COLO668 (cell line): ENCODE data around the gene HDHD2.
"Not testable (repeated sequence)": the region's sequence is repeated elsewhere in the genome, so short reads cannot be mapped to it uniquely, and the experiment has no call there.

Experiments
- DNase-seq: peaks from one replicate; lab custom pipeline; 2025; ENCODE audit not compliant: unreplicated experiment; lab: John Stamatoyannopoulos, UW

The HDHD2 gene

GRCh38 chr18:47150029-47150823, at the start of gene HDHD2:
Gene HDHD2, minus strand, starts transcription at chr18:47150500. Its CDS starts 14,061 bp downstream, at chr18:47136439.
- DNase-seq, result peak; percentile 92

GRCh38 chr18:47195961-47196360, 45.7 kb upstream of the HDHD2 start:
- not testable (repeated sequence) for DNase-seq

GRCh38 chr18:47191961-47192360, 41.7 kb upstream of the HDHD2 start:
- no peak for DNase-seq

- DNase-seq, result no peak
These were observed 37.4 kb upstream of the HDHD2 start for GRCh38 chr18:47187721-47188120.

GRCh38 chr18:47184419-47185050, 34.2 kb upstream of the HDHD2 start:
- peak; percentile 17 for DNase-seq

- not testable (repeated sequence) for DNase-seq
These were observed 31.9 kb upstream of the HDHD2 start for GRCh38 chr18:47182156-47182555.

GRCh38 chr18:47180765-47181164, 30.5 kb upstream of the HDHD2 start:
- no peak for DNase-seq

GRCh38 chr18:47179520-47179919, 29.2 kb upstream of the HDHD2 start:
- no peak for DNase-seq

- DNase-seq, result peak; percentile 95
These were observed 25.7 kb upstream of the HDHD2 start, which contains the start of gene IER3IP1 for GRCh38 chr18:47175898-47176575. Gene IER3IP1, minus strand, starts transcription at chr18:47176364. Its CDS starts 87 bp downstream, at chr18:47176277.

GRCh38 chr18:47175283-47175897, 25.1 kb upstream of the HDHD2 start:
- DNase-seq, result peak; percentile 34

- no peak for DNase-seq
These were observed 24.3 kb upstream of the HDHD2 start for GRCh38 chr18:47174545-47175116.

GRCh38 chr18:47172476-47172875, 22.2 kb upstream of the HDHD2 start:
- DNase-seq, result no peak

- no peak for DNase-seq
These were observed 18.6 kb upstream of the HDHD2 start for GRCh38 chr18:47168913-47169312.

- no peak for DNase-seq
These were observed 18.2 kb upstream of the HDHD2 start for GRCh38 chr18:47168509-47168908.

- no peak for DNase-seq
These were observed 16.0 kb upstream of the HDHD2 start for GRCh38 chr18:47166294-47166693.

- DNase-seq, result no peak
These were observed 12.9 kb upstream of the HDHD2 start for GRCh38 chr18:47163241-47163640.

GRCh38 chr18:47160256-47160655, 10.0 kb upstream of the HDHD2 start:
- DNase-seq, result no peak

- DNase-seq, result not testable (repeated sequence)
These were observed 8.1 kb upstream of the HDHD2 start for GRCh38 chr18:47158404-47158803.

- no peak for DNase-seq
These were observed 1.1 kb upstream of the HDHD2 start for GRCh38 chr18:47151439-47151838.

GRCh38 chr18:47150824-47151366, 595 bp upstream of the HDHD2 start:
- DNase-seq, result peak; percentile 38
